Measurements from ENCODE around the gene RPA1.

DNA sequence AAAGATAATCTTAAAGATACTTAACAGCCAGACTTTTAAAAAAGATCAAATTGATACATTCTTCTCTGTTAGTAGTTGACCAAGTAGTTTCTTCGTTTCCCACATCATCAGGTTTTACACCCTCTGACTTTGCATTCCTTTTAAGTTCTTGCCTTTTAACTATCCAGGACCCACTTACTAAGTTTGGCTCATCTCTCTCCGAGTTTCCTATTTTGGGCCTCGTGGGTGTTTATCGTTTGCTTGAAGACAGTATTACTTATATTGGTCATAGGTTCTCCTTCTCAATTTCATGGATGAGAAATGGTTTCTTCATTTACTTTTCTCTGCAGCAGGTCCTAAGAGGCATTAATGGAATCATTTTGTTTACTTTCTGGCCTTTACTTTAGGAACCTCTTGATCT, 43.2 kb downstream of the RPA1 start:
- TF ChIP-seq, protein P1, sequence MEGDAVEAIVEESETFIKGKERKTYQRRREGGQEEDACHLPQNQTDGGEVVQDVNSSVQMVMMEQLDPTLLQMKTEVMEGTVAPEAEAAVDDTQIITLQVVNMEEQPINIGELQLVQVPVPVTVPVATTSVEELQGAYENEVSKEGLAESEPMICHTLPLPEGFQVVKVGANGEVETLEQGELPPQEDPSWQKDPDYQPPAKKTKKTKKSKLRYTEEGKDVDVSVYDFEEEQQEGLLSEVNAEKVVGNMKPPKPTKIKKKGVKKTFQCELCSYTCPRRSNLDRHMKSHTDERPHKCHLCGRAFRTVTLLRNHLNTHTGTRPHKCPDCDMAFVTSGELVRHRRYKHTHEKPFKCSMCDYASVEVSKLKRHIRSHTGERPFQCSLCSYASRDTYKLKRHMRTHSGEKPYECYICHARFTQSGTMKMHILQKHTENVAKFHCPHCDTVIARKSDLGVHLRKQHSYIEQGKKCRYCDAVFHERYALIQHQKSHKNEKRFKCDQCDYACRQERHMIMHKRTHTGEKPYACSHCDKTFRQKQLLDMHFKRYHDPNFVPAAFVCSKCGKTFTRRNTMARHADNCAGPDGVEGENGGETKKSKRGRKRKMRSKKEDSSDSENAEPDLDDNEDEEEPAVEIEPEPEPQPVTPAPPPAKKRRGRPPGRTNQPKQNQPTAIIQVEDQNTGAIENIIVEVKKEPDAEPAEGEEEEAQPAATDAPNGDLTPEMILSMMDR (IDR thresholded peaks at IDR 0.05; ENCODE audit: low read depth, low read length, missing input control): no peak
- TF ChIP-seq EGR1 (IDR thresholded peaks at IDR 0.05; ENCODE audit: low read depth in 2 of 2): no peak
- TF ChIP-seq YY1 (IDR thresholded peaks at IDR 0.05): no peak
- TF ChIP-seq, protein P2, sequence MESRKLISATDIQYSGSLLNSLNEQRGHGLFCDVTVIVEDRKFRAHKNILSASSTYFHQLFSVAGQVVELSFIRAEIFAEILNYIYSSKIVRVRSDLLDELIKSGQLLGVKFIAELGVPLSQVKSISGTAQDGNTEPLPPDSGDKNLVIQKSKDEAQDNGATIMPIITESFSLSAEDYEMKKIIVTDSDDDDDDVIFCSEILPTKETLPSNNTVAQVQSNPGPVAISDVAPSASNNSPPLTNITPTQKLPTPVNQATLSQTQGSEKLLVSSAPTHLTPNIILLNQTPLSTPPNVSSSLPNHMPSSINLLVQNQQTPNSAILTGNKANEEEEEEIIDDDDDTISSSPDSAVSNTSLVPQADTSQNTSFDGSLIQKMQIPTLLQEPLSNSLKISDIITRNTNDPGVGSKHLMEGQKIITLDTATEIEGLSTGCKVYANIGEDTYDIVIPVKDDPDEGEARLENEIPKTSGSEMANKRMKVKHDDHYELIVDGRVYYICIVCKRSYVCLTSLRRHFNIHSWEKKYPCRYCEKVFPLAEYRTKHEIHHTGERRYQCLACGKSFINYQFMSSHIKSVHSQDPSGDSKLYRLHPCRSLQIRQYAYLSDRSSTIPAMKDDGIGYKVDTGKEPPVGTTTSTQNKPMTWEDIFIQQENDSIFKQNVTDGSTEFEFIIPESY (IDR thresholded peaks at IDR 0.05): no peak
- TF ChIP-seq RAD21 (IDR thresholded peaks at IDR 0.05): no peak
- no peak for TF ChIP-seq JUND (IDR thresholded peaks at IDR 0.05)
- no peak for TF ChIP-seq TAF1 (conservative IDR thresholded peaks at IDR 0.05)
- TF ChIP-seq SP1 (IDR thresholded peaks at IDR 0.05): no peak
- TF ChIP-seq MAX (IDR thresholded peaks at IDR 0.05): no peak
